Vagina (tissue), 2 donors: Measurements from ENCODE around the gene ING1.
"Not testable (repeated sequence)": the region's sequence is repeated elsewhere in the genome, so short reads cannot be mapped to it uniquely, and the experiment has no call there.

ENCODE experiments used
- CTCF ChIP-seq, 3 experiments: fragments of 450-650 bp in 2 of 3; fragments of 200-600 bp in 1 of 3; sonication (generic) in 1 of 3; IDR thresholded peaks; one replicate each; pipeline ENCODE4 v1.5.1; 2017 to 2019; ENCODE audit warnings: antibody characterized with exemption in 3 of 3, mild to moderate bottlenecking in 2 of 3, moderate library complexity in 2 of 3
- POLR2A ChIP-seq, 2 donors: fragments of 450-650 bp; IDR thresholded peaks; one replicate each; pipeline ENCODE4 v1.6.1; 2017; ENCODE audit warnings: antibody characterized with exemption in 2 of 2, mild to moderate bottlenecking in 2 of 2, moderate library complexity in 2 of 2

- not testable (repeated sequence) for TF ChIP-seq CTCF, POLR2A (IDR thresholded peaks at IDR 0.05)
Measured at GRCh38 chr13:110695774-110696173, 17.7 kb upstream of the ING1 start.
